Measurements from ENCODE around the gene SCAMP3.
"Not testable (repeated sequence)": the region's sequence is repeated elsewhere in the genome, so short reads cannot be mapped to it uniquely, and the experiment has no call there.

The SCAMP3 gene

GRCh38 chr1:155250246-155250632, 11.9 kb downstream of the SCAMP3 start:
- DNase-seq (ENCODE audit: extremely low read depth, low read depth), result no peak
- TF ChIP-seq CTCF (IDR thresholded peaks at IDR 0.05; ENCODE audit: low read depth, low read length, missing control alignments), result no peak
- H3K4me3 ChIP-seq (replicated peaks; ENCODE audit: low read depth, low read length), result no peak overlapping the region

DNA sequence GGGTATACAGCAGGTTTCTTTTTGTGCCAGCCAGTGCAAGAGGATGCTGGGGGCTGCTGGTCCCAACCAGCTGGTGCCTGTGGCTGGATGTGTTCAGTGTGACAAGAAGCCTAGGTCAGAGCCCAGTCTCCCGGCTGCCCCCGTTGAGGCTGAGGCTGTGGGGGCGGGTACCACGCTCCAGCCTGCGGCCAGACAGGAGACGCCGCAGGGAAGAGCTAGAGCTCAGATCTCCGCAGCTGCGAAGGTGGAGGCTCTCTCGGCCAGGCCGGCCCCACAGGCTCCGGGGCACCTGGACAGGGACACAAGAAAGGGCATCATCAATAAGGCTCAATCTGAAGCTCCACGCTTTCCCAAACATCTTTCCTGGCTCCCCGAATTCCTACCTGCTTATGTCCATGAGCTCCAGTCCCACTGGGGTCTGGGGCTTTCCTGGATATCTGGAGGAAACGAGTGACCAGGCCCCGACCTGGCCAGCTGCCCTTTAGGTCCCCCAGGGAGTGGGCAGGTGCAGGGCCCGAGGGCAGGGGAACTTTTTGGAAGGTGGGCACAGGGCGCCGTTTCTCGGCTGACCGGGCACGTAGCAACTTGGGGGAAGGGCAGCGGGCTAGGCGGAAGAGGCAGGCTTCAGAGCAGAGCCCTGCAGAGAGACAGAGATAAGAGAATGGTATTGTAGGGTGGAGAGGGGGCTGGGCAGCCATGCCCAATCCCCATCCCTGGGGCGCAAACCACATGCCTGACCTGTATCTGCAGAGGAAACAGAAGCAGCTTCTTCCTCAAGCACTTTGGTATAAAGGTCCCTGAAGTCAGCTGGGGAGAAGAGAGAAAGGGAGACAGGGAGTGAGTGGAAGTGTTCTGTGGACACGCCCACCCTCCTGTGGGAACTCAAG, 14.2 kb downstream of the SCAMP3 start:
- H3K4me3 ChIP-seq (replicated peaks; ENCODE audit: low read depth, low read length), result no peak overlapping the region
- TF ChIP-seq CTCF (IDR thresholded peaks at IDR 0.05; ENCODE audit: low read depth, low read length, missing control alignments), result no peak
- DNase-seq (ENCODE audit: extremely low read depth, low read depth), result no peak

- DNase-seq (ENCODE audit: extremely low read depth, low read depth); H3K4me3 ChIP-seq (replicated peaks; ENCODE audit: low read depth, low read length): not testable (repeated sequence)
These were observed 15.4 kb downstream of the SCAMP3 start for GRCh38 chr1:155246796-155247195.

GRCh38 chr1:155245163-155245524, 17.0 kb downstream of the SCAMP3 start:
- TF ChIP-seq CTCF (IDR thresholded peaks at IDR 0.05; ENCODE audit: low read depth, low read length, missing control alignments), result no peak
- H3K4me3 ChIP-seq (replicated peaks; ENCODE audit: low read depth, low read length), result peak overlapping the region; percentile 60
- DNase-seq (ENCODE audit: extremely low read depth, low read depth), result no peak

DNA sequence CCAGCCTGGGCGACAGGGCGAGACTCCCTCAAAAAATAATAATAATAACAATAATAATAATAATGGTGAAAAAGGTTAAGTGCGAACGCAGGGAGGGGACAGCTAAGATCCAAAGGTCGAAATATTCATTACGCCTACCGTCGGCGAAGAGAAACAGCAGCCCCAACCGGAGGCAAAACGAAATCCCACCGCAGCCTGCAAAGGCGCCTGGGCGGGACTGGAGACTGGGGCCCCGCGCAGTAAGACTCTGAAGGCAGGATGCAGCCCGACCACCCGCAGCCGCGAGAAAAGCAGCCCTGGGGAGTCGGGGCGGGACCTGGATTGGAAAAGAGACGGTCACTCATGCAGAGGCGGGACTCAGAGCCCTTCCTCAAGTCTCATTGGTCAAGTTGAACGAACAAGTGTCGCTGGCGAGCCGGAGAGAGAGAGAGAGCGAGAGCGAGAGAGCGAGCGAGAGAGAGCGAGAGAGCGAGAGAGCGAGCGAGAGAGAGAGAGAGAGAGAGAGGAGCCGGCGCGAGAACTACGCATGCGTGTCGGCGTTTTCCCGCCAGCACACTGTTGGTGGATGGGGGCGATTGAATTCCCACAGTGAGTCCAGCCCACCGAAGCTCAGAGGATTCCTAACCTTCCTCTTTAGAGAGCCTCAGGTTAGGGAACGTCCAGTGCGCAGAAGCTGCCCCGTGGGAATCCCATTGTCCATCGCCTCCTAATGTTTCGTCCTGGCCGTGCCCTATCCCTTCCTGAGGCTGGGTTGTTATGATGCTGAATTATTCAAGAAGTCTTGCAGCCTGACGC, 17.6 kb downstream of the SCAMP3 start:
- DNase-seq (ENCODE audit: extremely low read depth, low read depth), result peak; percentile 99
- no peak for TF ChIP-seq CTCF (IDR thresholded peaks at IDR 0.05; ENCODE audit: low read depth, low read length, missing control alignments)
- H3K4me3 ChIP-seq (replicated peaks; ENCODE audit: low read depth, low read length), result peak overlapping the region; percentile 60

DNA sequence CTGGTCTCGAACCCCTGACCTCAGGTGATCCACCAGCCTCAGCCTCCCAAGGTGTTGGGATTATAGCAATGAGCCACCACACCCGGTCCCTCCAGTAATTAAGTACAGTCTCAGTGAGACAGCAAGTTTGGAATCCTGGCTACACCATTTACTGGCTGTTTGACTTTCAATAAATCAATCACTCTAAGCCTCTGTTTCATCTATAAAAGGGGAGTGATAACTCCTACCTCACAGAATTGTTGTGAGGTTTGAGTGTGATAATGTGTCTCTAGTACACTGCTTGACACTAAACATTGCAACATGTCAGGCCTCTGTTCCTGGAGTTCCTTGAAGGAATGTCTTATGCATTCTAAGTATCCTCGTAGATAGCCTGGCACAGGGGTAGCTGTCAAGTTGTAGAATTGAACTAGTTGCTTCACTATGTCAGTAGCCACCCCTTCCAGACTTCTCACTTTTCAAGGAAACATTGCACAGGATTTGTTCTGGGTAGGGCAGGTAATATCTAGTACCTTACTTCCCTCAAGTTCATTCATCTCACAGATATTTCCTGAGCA, 19.3 kb downstream of the SCAMP3 start:
- peak overlapping the region; percentile 60 for H3K4me3 ChIP-seq (replicated peaks; ENCODE audit: low read depth, low read length)
- TF ChIP-seq CTCF (IDR thresholded peaks at IDR 0.05; ENCODE audit: low read depth, low read length, missing control alignments), result no peak
- DNase-seq (ENCODE audit: extremely low read depth, low read depth), result no peak

GRCh38 chr1:155241841-155242264, 20.3 kb downstream of the SCAMP3 start:
- TF ChIP-seq CTCF (IDR thresholded peaks at IDR 0.05; ENCODE audit: low read depth, low read length, missing control alignments), result no peak
- DNase-seq (ENCODE audit: extremely low read depth, low read depth), result no peak
- no peak overlapping the region for H3K4me3 ChIP-seq (replicated peaks; ENCODE audit: low read depth, low read length)

Measured in HFF-Myc (cell line).